ENCODE results near the gene MMAB.

MMAB gene

DNA sequence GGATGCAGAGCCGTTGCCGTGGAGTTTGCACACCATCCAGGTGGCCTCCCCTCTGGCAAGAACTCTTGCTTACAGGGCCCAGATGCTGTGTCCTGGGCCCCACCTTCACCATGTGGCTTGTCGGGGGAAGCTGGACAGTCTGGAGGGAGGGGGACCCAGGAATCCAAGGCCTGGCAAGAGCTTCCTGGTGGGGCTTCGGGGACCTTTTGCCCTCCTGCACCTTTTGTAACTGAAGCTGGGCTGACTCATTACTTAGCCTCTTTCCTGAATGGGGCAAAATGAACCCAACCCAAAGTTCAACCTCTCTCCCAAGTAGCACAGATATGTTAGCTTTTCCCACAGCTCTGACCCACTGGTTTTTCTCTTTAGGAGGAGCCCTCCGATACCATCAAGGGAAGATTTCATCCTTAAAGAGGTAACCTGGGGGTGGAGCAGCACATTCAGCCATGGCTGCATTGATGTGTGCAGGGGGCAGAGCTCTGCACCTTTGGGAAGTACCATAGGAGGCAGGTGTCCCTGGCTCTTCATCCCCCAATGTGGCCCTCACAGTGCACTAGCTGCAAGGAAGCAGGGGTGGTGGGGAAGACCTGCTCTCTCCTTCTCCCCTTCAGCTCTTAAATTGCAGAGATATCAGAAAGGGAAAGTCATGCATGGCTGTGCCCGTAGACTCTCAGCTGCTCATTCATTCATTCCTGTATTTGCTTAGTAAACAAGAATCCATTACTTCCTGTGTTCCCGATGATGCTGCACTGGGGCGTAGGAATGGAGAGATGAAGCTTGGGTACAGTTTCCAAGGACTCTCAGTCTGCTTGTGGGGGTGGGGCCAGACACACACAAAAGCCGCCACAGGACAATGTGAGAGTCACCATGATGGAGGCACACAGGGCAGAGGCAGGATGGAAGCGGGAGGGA lies 13.3 kb upstream of the MMAB start:
- no peak overlapping the region for H2BK120ac ChIP-seq (ENCODE audit: low read depth, low read length)
- H3K14ac ChIP-seq (ENCODE audit: low read length), result no peak overlapping the region
- no peak overlapping the region for H2BK5ac ChIP-seq (ENCODE audit: low read length)
- no peak overlapping the region for H3K18ac ChIP-seq (ENCODE audit: low read length)
- H2AFZ ChIP-seq (ENCODE audit: low read length), result no peak overlapping the region
- peaks cover 0 to 24% of the 10 kb centered on the region in 2 donors for H3K4me1 ChIP-seq (ENCODE audit: control insufficient read depth in 2 of 2, insufficient read depth in 1 of 2, low read depth in 1 of 2, low read length in 2 of 2)
- H3K27ac ChIP-seq (replicated peaks; ENCODE audit: low read length), result no peak overlapping the region
- H3K4me3 ChIP-seq (ENCODE audit: low read length in 2 of 2), result no peak overlapping the region
- H3K23ac ChIP-seq (ENCODE audit: low read depth, low read length, poor library complexity), result no peak overlapping the region
- peaks cover 37 to 93% of the 10 kb centered on the region in 2 donors for H3K36me3 ChIP-seq (replicated peaks in 1 of 2; ENCODE audit: control insufficient read depth in 2 of 2, insufficient read depth in 2 of 2, low read length in 2 of 2)
- no peak overlapping the region for H4K8ac ChIP-seq (ENCODE audit: low read depth, low read length)
- H3K9me3 ChIP-seq (replicated peaks in 1 of 2; ENCODE audit: control insufficient read depth in 2 of 2, insufficient read depth in 1 of 2, low read depth in 1 of 2, low read length in 2 of 2), result no peaks in the 10 kb centered on the region
- H2AK5ac ChIP-seq (ENCODE audit: low read depth, low read length), result no peak overlapping the region
- H3K27me3 ChIP-seq (ENCODE audit: control insufficient read depth in 3 of 3, insufficient read depth in 3 of 3, low read depth in 1 of 3, low read length in 3 of 3), result no peaks in the 10 kb centered on the region
- no peak overlapping the region for H4K91ac ChIP-seq (ENCODE audit: low read depth, low read length, poor library complexity)
- H2BK12ac ChIP-seq (ENCODE audit: low read length), result no peak overlapping the region
- no peaks in the 10 kb centered on the region for H3K79me1 ChIP-seq (ENCODE audit: low read depth, low read length)
- no CpG with 5 or more reads among the region's 10 CpGs for WGBS, 2 donors (ENCODE audit: extremely low coverage in 2 of 2, insufficient read length in 2 of 2, insufficient replicate concordance in 1 of 2)
- DNase-seq (ENCODE audit: low spot score), result no peak
- H3K4ac ChIP-seq (ENCODE audit: low read length), result no peak overlapping the region
- H2BK15ac ChIP-seq (ENCODE audit: low read length), result no peak overlapping the region
- no peak overlapping the region for H3K9ac ChIP-seq (ENCODE audit: low read depth, low read length, poor library complexity)
- H3K4me2 ChIP-seq (ENCODE audit: insufficient read depth, low read length, poor library complexity, severe bottlenecking), result no peak overlapping the region

DNA sequence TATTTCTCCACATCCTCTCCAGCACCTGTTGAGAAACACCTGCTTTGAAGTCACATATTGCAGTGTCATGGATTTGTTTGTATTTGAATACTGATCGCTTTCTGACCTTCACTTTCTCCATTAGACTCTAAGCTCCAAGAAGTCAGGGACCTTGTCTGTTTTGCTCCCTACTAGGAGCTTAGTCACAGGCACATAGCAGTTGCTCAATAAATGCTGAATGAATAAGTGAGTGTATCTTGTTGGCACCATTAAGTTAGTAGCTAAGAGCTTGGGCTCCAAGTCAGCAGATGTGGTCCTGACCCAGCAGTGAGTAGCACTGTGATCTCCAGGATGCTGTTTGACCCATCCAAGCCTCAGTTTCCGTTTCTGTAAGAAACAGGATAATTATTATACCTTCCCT lies 10.4 kb upstream of the MMAB start:
- no peak overlapping the region for H2BK12ac ChIP-seq (ENCODE audit: low read length)
- WGBS, 2 donors (ENCODE audit: extremely low coverage in 2 of 2, insufficient read length in 2 of 2, insufficient replicate concordance in 1 of 2), result no CpG with 5 or more reads among the region's 2 CpGs
- no peak overlapping the region for H3K27ac ChIP-seq (replicated peaks; ENCODE audit: low read length)

DNA sequence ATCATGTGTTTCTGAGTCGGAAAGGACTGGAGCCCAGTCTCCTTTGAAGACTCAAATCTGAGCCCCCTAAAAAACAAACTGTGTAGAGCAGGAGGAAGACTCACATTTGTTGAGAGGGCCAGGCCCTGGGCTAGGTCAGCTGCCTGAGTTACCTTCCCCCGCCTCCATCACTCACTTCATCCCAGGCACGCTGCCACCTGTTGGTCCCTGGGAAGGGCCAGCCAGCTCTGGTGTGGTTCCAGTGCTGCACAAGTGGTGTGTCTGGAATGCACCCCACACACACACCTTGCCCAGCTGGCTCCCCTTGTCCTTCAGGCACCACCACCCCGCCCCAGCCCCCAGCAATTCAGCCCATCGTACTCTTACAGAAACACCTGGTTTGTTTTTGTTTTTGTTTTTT lies 9.3 kb upstream of the MMAB start:
- H2BK12ac ChIP-seq (ENCODE audit: low read length), result no peak overlapping the region
- no peak overlapping the region for H2BK5ac ChIP-seq (ENCODE audit: low read length)
- H3K14ac ChIP-seq (ENCODE audit: low read length), result no peak overlapping the region
- no peaks in the 10 kb centered on the region for H3K9me3 ChIP-seq (replicated peaks in 1 of 2; ENCODE audit: control insufficient read depth in 2 of 2, insufficient read depth in 1 of 2, low read depth in 1 of 2, low read length in 2 of 2)
- H2AFZ ChIP-seq (ENCODE audit: low read length), result no peak overlapping the region
- DNase-seq (ENCODE audit: low spot score), result no peak
- no peak overlapping the region for H3K4me3 ChIP-seq (ENCODE audit: low read length in 2 of 2)
- no peak overlapping the region for H3K4me2 ChIP-seq (ENCODE audit: insufficient read depth, low read length, poor library complexity, severe bottlenecking)
- no CpG with 5 or more reads among the region's 5 CpGs for WGBS, 2 donors (ENCODE audit: extremely low coverage in 2 of 2, insufficient read length in 2 of 2, insufficient replicate concordance in 1 of 2)
- H2BK15ac ChIP-seq (ENCODE audit: low read length), result no peak overlapping the region
- no peak overlapping the region for H2AK5ac ChIP-seq (ENCODE audit: low read depth, low read length)
- peaks cover 2% of the 10 kb centered on the region for H3K79me1 ChIP-seq (ENCODE audit: low read depth, low read length)
- no peak overlapping the region for H3K4ac ChIP-seq (ENCODE audit: low read length)
- H3K4me1 ChIP-seq (ENCODE audit: control insufficient read depth in 2 of 2, insufficient read depth in 1 of 2, low read depth in 1 of 2, low read length in 2 of 2), result peaks cover 0 to 13% of the 10 kb centered on the region in 2 donors
- H3K18ac ChIP-seq (ENCODE audit: low read length), result no peak overlapping the region
- peak overlapping the region; percentile 21 for H3K23ac ChIP-seq (ENCODE audit: low read depth, low read length, poor library complexity)
- H2BK120ac ChIP-seq (ENCODE audit: low read depth, low read length), result no peak overlapping the region
- H3K9ac ChIP-seq (ENCODE audit: low read depth, low read length, poor library complexity), result peak overlapping the region; percentile 70
- no peaks in the 10 kb centered on the region for H3K27me3 ChIP-seq (ENCODE audit: control insufficient read depth in 3 of 3, insufficient read depth in 3 of 3, low read depth in 1 of 3, low read length in 3 of 3)
- no peak overlapping the region for H4K8ac ChIP-seq (ENCODE audit: low read depth, low read length)
- no peak overlapping the region for H3K27ac ChIP-seq (replicated peaks; ENCODE audit: low read length)
- peaks cover 52 to 93% of the 10 kb centered on the region in 2 donors for H3K36me3 ChIP-seq (replicated peaks in 1 of 2; ENCODE audit: control insufficient read depth in 2 of 2, insufficient read depth in 2 of 2, low read length in 2 of 2)
- no peak overlapping the region for H4K91ac ChIP-seq (ENCODE audit: low read depth, low read length, poor library complexity)

More for the DNA sequence above, 10.4 kb upstream of the MMAB start:
- H2BK120ac ChIP-seq (ENCODE audit: low read depth, low read length), result no peak overlapping the region
- DNase-seq (ENCODE audit: low spot score), result no peak
- H3K4me1 ChIP-seq (ENCODE audit: control insufficient read depth in 2 of 2, insufficient read depth in 1 of 2, low read depth in 1 of 2, low read length in 2 of 2), result peaks cover 0 to 14% of the 10 kb centered on the region in 2 donors
- H3K23ac ChIP-seq (ENCODE audit: low read depth, low read length, poor library complexity), result no peak overlapping the region
- H3K27me3 ChIP-seq (ENCODE audit: control insufficient read depth in 3 of 3, insufficient read depth in 3 of 3, low read depth in 1 of 3, low read length in 3 of 3), result no peaks in the 10 kb centered on the region
- no peaks in the 10 kb centered on the region for H3K9me3 ChIP-seq (replicated peaks in 1 of 2; ENCODE audit: control insufficient read depth in 2 of 2, insufficient read depth in 1 of 2, low read depth in 1 of 2, low read length in 2 of 2)
- no peak overlapping the region for H4K8ac ChIP-seq (ENCODE audit: low read depth, low read length)
- no peak overlapping the region for H3K18ac ChIP-seq (ENCODE audit: low read length)
- H3K79me1 ChIP-seq (ENCODE audit: low read depth, low read length), result no peaks in the 10 kb centered on the region
- H3K9ac ChIP-seq (ENCODE audit: low read depth, low read length, poor library complexity), result no peak overlapping the region
- H3K36me3 ChIP-seq (replicated peaks in 1 of 2; ENCODE audit: control insufficient read depth in 2 of 2, insufficient read depth in 2 of 2, low read length in 2 of 2), result peaks cover 48 to 93% of the 10 kb centered on the region in 2 donors
- H2AK5ac ChIP-seq (ENCODE audit: low read depth, low read length), result no peak overlapping the region
- H3K4ac ChIP-seq (ENCODE audit: low read length), result no peak overlapping the region
- H3K4me3 ChIP-seq (ENCODE audit: low read length in 2 of 2), result no peak overlapping the region
- H2BK5ac ChIP-seq (ENCODE audit: low read length), result no peak overlapping the region
- H3K14ac ChIP-seq (ENCODE audit: low read length), result no peak overlapping the region
- no peak overlapping the region for H2BK15ac ChIP-seq (ENCODE audit: low read length)
- no peak overlapping the region for H3K4me2 ChIP-seq (ENCODE audit: insufficient read depth, low read length, poor library complexity, severe bottlenecking)
- H2AFZ ChIP-seq (ENCODE audit: low read length), result no peak overlapping the region
- H4K91ac ChIP-seq (ENCODE audit: low read depth, low read length, poor library complexity), result no peak overlapping the region

DNA sequence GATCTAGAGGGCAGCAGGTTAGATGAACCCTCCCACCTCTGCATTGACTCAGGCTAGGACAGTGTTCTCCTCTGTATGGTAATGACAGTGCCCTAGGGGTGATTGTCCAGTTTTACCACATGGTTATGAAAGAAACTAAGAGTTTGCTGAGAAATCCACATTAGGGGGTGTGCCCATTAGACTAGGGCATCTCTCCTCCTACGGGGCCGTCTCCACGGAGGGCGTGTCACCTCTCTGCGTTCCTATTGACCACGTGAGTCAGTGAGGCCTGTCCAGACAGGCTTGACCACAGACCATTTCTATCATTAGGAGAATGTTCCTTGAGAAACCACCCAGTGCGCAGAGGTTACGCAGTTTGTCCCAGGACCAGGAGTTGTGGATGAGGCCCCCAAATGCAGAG lies 8.6 kb upstream of the MMAB start:
- Histone ChIP-seq H2AK5ac (ENCODE audit: low read depth, low read length) (no peak overlapping the region), H3K27me3 (ENCODE audit: control insufficient read depth in 3 of 3, insufficient read depth in 3 of 3, low read depth in 1 of 3, low read length in 3 of 3) (no peaks in the 10 kb centered on the region), H3K23ac (ENCODE audit: low read depth, low read length, poor library complexity) (no peak overlapping the region), H4K8ac (ENCODE audit: low read depth, low read length) (no peak overlapping the region), H3K4me3 (ENCODE audit: low read length in 2 of 2) (no peak overlapping the region), H3K27ac (replicated peaks; ENCODE audit: low read length) (no peak overlapping the region), H4K91ac (ENCODE audit: low read depth, low read length, poor library complexity) (no peak overlapping the region), H2BK5ac (ENCODE audit: low read length) (no peak overlapping the region), H3K18ac (ENCODE audit: low read length) (no peak overlapping the region), H3K79me1 (ENCODE audit: low read depth, low read length) (peaks cover 2% of the 10 kb centered on the region), H3K36me3 (replicated peaks in 1 of 2; ENCODE audit: control insufficient read depth in 2 of 2, insufficient read depth in 2 of 2, low read length in 2 of 2) (peaks cover 56 to 93% of the 10 kb centered on the region in 2 donors), H3K4me2 (ENCODE audit: insufficient read depth, low read length, poor library complexity, severe bottlenecking) (no peak overlapping the region), H3K4me1 (ENCODE audit: control insufficient read depth in 2 of 2, insufficient read depth in 1 of 2, low read depth in 1 of 2, low read length in 2 of 2) (peaks cover 0 to 7% of the 10 kb centered on the region in 2 donors), H2BK15ac (ENCODE audit: low read length) (no peak overlapping the region), H3K14ac (ENCODE audit: low read length) (no peak overlapping the region), H2BK120ac (ENCODE audit: low read depth, low read length) (no peak overlapping the region), H2BK12ac (ENCODE audit: low read length) (no peak overlapping the region), H3K9me3 (replicated peaks in 1 of 2; ENCODE audit: control insufficient read depth in 2 of 2, insufficient read depth in 1 of 2, low read depth in 1 of 2, low read length in 2 of 2) (no peaks in the 10 kb centered on the region), H3K4ac (ENCODE audit: low read length) (no peak overlapping the region), H3K9ac (ENCODE audit: low read depth, low read length, poor library complexity) (no peak overlapping the region), H2AFZ (ENCODE audit: low read length) (no peak overlapping the region)
- no CpG with 5 or more reads among the region's 8 CpGs for WGBS, 2 donors (ENCODE audit: extremely low coverage in 2 of 2, insufficient read length in 2 of 2, insufficient replicate concordance in 1 of 2)
- DNase-seq (ENCODE audit: low spot score), result no peak
